ENCODE measurements around the gene SNX4.

SNX4 gene

GRCh38 chr3:125403789-125404188 is 116.2 kb downstream of the SNX4 start:
- no peak for DNase-seq (ENCODE audit: low read depth)

GRCh38 chr3:125402639-125403038 is 117.4 kb downstream of the SNX4 start:
- DNase-seq (ENCODE audit: low read depth) = no peak

GRCh38 chr3:125401402-125401801 is 118.6 kb downstream of the SNX4 start:
- no peak for DNase-seq (ENCODE audit: low read depth)

- DNase-seq (ENCODE audit: low read depth) = no peak
Measured at GRCh38 chr3:125398952-125399351, 121.0 kb downstream of the SNX4 start.
